HG03103 (cell line): ENCODE data around the gene HARBI1.
A peak's percentile ranks its signal among the peaks of the same experiment; 100 is the strongest.

Source experiments
- ATAC-seq: cut with Tn5 transposase; IDR thresholded peaks from one replicate; pipeline ENCODE4 v1.9.1; 2021; ENCODE audit warnings: low read depth; ENCODE audit not compliant: unreplicated experiment

HARBI1 gene, protein sequence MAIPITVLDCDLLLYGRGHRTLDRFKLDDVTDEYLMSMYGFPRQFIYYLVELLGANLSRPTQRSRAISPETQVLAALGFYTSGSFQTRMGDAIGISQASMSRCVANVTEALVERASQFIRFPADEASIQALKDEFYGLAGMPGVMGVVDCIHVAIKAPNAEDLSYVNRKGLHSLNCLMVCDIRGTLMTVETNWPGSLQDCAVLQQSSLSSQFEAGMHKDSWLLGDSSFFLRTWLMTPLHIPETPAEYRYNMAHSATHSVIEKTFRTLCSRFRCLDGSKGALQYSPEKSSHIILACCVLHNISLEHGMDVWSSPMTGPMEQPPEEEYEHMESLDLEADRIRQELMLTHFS

DNA sequence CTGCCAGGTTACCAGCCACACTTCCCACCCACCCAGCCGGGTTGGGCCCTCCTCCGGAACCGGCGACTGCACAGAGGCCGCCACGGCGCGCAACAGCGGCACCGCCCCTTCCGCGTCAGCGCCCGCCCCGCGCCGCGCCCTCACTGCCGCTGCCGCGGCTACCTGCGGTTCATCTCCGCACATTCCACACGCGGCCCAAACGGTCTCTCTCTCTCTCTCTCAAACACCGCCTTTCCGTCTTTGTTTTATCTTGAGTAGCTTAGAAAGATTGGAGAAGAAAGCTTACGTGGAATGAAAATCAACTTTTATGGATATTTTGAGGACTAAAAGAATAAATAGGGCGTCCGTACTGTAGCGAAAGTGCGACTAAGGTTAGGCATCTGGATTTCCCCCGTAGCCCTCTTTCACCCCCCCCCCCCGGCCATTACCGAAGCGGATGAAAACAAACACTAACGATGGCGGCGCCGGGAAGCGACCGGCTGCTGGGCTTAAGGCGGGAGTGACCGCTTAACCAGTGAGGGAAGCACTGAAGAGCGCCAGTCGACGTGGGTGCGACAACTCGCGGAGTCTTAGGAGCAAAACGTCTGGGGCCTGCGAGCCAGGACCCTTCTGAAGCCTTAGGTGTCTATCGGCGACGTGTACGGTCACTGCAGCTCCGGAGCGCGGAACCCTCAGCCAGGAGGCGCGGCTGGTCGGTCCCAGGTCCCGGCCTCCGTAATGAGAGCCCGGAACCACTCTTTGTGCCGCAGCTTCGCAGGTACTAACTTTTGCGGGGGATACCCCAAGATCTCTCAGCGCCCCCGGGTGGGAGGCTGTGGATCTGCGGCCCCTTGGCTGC is at the start of gene HARBI1, which contains the start of gene ATG13:
Gene HARBI1 (minus strand): TSS at position 94 of the 838 bp plus-strand sequence. CDS start 990 bp downstream, outside the sequence.
Gene ATG13 (plus strand): TSS at position 420 of the 838 bp plus-strand sequence. CDS start 26,739 bp downstream, outside the sequence.
- ATAC-seq, result peak; percentile 97

DNA sequence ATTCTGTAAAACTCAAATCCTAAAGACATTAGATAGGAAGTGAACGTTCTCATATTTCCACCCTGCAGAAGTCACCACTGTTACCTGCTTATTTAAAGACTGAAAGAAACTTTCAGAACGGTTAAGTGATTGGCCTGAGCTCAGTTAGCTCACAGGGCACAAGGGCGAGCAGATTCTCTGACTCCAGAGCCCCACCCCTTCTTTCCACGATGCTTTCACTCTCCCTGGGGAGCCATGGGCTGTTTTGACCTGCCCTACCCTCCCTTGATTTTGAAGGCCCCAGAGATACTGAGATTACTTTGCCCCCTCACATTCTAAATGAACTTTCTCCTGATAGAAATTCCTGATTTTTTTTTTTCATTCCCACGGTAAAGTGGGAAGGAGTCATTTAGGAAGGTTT is 49.5 kb upstream of the HARBI1 start:
- ATAC-seq, result no peak

DNA sequence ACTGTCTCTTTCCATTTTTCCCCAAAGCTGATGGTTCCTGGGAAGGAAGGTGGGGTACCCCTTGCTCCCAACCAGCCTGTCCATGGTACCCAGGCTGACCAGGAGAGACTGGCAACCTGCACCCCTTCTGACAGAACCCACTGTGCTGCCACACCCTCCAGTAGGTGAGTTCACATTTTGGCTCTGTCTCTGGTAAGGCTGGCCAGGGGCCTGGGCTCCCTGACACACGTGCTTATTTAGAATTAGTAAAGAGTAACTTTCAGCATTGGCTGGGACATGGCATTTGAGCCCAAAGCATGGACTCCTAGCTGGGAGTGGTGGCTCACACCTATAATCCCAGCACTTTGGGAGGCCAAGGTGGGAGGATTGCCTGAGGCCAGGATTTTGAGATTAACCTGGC is 48.3 kb upstream of the HARBI1 start:
- ATAC-seq, result no peak

DNA sequence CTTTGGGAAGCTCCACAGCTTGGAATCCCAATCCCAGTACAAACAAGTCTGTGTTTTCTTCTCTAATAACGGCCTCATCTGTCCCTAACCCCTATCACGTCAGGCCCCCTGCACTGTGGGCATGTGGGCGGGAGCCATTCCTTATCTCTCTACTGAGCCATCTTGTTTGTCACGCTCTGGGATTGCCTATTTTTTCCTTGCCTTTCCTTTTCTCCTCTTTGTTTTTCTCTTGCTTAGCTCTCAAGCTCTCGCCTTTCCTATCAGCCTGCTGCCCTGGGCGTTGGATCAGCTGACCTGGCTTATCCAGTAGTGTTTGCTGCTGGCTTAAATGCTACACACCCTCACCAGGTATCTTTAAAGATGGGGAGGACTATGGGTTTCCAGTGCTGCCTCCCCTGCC is 47.6 kb upstream of the HARBI1 start:
- ATAC-seq, result no peak

DNA sequence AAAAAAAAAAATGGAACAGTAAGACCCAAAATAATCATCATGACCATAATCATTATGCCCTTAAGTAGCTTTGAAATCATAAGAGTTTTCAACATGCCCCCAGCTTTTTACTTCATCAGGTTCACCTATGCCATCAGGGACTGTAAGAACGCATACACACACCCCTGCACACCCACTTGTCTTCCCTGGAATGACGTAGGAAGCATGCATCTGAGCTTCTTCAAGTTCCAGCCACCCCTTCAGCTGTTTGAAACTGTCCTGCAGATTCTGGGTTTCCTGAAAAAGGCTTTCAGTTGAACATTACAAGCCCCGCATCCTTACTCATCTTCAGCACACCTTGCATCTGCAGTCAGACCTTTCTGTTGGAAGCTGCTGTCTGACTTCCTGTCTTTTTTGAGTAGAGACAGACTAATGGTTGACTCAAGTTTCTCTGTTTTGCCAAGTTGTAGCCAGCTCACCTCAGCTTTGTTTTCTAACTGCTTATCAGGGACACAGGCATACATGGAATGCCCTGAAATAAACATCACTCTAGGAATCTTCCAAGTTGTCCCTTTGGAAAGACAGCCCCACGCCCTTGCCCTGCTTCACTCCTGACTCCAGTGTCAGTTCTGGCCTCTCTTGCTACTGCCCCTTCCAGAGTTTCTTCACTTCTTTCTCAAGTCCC is 46.4 kb upstream of the HARBI1 start:
- no peak for ATAC-seq

DNA sequence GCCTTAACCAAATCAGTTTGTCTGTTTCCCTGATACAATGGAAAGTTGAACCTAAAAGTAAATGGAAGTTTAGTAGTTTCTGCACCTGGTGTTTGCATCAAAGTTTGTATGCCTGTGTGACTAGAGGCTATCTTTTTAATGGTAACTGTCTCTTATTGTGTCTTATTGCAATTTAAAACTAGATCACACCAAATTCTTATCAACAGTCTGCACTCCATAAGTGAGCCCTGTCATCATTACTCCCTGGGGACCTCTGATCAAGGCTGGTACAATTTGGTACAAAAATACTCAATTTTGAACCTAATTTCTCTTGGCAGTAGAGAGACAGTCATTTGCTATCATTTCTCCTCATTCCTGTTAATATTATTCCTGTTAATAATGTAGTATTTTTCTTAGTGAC is 45.3 kb upstream of the HARBI1 start:
- ATAC-seq, result no peak

DNA sequence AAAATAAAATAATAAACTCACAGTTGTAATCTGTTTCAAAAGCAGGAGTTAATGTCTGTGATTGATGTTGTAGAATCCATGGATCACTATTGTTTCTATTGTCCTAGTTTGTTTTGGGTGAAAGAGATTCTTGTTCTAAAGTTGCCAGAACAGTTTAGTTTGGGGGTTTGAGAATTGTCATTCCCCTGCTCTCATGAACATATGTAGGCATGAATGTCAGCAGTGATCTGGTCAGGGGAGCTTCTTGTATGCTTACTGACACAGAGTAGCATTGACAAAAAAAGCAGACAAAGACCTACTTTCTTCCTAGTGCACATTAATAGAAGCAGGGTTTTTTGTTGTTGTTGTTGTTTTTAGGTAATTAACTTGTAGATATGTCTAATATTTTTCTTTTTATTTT is 44.8 kb upstream of the HARBI1 start:
- no peak for ATAC-seq

DNA sequence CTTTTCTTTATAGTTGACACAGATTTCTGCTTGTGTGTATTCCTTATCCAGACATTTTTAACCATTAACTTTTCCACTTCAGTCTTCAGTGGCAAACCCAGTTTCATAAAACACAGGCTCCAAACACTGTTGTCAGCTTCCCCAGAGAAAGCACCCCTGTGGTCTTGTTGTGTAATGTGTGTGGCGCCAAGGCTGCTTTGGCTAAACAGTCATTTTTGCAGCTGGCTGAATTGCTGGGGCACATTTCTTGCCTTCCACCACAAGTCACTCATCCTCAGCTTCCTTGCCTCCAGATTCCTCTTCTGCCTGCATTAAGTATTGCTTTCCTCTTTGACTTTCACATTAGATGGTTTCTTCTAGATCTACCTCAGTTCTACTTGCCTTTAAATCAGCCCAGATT is 42.9 kb upstream of the HARBI1 start:
- ATAC-seq, result no peak

DNA sequence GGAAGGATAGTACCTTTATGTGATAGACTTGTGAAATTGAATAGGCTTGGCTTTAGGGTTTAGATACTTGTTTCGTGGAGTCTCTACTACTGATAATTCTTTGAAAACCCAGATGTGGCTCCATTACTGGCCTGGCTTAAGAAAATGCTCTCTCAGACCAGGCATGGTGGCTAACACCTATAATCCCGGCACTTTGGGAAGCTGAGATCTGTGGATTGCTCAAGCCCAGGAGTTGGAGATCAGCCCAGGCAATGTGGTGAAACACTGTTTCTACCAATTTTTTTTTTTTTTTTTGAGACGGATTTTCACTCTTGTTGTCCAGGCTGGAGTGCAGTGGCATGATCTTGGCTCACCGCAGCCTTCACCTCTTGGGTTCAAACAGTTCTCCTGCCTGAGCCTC is 41.2 kb upstream of the HARBI1 start:
- no peak for ATAC-seq

DNA sequence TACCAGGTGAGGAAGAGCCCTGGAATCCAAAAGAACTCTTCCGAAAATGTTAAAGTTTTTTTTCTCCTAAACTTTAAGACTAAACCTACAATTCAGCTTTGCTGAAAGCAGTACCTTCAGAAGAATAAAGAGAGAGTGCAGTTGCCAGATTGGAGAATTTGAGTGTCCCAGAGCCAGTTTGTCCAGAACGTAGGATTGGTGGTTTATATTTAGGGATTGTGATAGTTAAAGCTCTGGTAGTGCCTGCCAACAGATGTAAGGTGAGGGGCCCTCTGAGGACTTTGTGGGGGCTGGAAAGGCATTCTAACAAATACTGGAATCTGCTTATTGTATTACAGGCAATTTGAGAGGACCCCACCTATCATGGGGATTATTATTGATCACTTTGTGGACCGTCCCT is 40.2 kb upstream of the HARBI1 start:
- ATAC-seq, result no peak

DNA sequence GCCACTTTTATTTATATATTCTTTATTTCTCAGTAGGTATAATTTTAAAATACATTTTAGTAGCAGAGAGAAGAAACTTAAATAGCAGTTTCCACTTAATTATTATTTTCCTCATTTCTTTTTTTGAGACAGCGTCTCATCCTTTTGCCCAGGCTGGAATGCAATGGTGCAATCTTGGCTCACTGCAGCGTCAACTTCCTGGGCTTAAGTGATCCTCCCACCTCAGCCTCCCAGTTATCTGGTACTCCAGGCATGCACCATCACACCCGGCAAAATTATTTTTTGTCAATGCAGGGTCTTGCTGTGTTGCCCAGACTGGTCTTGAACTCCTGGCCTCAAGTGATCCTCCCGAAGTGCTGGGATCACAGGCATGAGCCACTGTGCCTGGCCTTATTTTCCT is 38.6 kb upstream of the HARBI1 start:
- ATAC-seq, result no peak

DNA sequence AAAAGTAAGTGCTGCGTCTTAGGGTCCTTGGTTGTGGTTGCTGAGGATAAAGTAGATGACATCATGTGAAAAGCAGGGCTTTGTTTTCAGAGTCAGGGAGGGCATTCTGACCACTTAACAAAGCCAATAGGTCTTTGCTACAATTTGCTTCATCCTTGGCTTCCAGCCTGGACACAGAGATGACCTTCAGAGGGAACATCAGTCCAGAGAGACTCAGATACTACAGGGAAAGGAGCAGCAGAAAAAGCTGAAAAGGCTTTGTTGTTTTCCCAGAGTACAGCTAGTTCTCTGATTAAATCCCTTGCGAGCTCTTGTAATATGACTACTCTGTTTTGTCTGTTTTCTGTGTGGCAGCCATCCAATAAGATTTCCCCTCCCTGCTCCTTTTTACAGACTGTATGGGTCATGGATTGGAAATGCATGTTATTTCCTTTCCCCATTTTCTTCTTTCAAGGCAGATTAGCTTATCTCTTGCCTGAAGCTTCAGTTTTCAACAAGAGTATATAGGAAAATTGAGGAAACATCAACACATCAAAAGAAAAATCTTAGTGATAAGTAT is 32.2 kb upstream of the HARBI1 start:
- no peak for ATAC-seq

DNA sequence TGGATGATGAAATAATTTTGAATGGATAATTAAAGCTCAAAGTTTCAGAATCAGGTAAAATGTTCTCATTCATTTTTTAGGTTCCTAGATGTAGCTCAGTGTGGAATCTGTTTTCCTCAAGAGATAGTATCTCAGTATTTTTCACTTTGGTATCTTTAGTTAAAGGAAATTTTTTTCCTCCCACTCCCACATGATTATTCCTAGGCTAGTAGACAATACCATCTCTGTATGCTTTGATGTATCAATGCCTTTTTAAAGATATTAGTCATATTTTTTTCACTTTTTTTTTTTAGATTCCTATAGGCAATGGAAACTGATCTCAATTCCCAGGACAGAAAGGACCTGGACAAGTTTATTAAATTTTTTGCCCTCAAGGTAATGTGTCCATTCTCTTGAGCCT is 27.0 kb upstream of the HARBI1 start:
- no peak for ATAC-seq

DNA sequence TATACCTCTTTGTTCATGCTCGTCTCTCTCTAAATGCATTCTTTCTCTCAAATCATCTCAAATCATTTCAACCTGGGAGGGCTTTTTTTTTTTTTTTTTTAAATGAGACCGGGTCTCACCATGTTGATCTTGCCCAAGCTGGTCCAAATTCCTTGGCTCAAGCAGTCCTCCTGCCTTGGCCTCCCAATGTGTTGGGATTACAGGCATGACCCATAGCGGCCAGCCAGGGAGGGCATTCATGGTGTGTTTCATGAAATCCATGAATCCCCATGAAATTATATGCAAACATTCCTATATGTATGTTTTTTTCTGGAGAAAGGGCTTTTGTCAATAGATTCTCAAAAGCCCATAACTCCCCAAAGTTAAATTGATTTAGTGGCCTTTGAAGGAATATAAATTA is 26.5 kb upstream of the HARBI1 start:
- ATAC-seq, result no peak

DNA sequence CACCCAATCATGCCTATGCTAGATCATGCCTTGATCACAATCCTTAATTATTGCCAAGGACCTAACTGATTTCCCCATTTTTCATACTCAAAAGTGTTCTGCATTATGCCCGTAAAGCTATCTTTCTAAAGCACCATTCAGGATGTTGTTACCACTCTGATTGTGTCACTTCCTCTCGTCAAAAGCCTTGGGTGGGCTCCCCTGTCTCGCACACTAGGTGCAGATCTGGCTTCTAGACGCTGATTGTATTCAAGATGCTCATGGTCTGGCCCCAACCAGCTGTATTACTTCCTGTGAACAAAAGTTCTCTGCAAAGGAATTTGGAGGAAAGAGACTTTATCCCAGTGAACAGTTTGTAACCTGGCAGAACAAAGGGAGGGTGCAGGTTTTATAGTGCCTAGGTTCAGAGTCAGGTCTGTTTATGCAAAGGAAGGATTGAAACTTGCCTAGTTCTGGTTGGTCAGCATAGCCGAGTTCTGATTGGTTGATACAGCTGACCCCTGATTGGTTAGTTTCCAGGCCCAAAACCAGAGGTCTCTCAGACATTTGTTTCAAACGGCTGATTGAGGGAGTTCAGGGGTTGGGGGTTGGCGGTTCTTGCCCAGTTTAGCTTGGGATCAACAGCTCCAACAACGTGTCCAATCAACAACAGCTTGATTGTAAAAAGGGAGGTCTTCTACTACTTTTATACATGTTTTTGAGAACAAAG is 25.8 kb upstream of the HARBI1 start:
- no peak for ATAC-seq

DNA sequence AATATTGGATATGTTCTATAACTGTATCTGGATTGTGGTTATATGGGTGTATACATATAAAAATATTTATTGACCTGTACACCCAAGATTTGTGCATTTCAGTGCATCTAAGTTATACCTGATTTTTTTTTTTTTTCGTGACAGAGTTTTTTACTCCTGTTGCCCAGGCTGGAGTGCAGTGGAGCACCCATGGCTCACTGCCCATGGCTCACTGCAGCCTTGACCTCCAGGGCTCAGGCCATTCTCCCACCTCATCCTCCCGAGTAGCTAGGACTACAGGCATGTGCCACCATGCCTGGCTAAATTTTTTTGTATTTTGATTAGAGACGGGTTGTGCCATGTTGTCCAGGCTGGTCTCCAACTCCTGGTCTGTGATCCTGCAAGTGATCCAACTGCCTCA is 24.6 kb upstream of the HARBI1 start:
- ATAC-seq, result no peak

DNA sequence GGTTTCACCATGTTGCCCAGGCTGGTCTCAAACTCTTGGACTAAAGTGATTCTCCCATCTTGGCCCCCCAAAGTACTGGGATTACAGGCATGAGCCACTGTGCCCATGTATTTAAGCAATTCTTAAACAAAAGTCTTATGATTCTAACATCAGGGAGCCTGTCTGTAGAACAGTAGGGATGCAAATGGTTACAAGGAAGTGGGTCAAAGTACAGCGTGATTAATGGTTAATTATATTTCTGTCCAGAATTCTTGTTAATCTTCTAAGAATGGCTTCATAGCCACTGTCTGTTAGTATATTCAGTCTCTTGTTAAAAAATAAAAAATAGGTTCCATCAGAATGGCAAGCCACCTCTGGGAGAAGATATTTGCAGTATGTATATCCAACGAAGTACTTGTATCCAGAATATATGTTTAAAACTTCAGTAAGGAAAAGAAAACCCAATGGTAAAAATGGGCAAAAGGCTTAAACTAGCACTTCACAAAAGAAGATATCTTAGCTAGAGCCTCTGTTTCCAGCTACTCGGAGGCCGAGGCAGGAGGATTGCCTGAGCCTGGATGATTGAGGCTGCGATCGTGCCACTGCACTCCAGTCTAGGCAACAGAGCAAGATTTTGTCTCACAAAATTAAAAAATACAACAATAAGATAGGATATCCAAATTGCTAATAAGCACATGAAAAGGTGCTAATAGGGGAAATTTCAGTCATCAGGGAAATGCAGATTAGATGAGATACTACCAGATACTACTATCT is 23.2 kb upstream of the HARBI1 start:
- ATAC-seq, result no peak

DNA sequence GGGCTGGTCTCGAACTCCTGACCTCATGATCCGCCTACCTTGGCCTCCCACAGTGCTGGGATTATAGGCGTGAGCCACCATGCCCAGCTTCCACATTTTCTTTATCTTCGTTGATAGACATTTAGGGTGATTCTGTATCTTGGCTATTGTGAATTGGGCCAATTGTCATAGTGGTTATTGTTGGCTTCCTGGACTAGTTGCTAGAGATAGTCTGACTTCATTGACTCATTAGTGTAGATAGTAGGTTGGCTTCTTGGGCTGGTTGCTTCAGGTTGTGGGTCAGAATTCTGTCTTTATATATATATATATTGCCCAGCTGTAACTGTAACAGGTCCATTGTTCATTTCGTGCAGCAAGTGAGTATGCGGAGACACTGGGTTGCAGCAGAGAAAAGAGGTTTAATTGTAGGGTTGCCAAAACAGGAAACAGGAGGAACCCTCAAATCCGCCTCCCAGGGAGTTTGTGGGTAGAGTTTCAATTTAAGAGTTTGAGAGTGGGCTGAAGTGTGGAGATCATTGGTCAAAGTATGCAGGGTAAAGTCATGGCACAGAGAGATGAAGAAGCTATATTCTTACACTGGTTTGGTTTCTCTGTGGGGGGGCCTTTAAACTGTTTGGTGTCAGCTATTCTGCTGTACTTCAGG is 22.3 kb upstream of the HARBI1 start:
- ATAC-seq, result no peak

DNA sequence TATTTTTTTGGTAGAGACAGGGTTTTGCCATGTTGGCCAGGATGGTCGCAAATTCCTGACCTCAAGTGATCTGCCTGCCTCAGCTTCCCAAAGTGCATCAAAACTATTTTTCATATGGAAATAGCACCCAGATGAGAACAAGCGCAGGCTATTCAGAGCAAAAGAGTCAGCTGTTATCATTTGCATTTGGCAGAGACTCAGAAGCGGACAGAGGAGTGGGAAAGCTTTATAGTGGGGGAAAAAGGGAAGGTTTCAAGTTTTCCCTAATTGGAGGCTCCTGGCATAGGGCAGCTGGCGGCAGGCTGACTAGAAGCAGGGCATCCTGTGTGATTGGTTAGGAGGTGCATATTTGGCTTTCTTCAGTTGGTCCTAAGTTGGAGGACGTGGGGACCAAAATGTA is 20.5 kb upstream of the HARBI1 start:
- ATAC-seq, result no peak
